ENCODE data around the gene OXLD1.

DNA sequence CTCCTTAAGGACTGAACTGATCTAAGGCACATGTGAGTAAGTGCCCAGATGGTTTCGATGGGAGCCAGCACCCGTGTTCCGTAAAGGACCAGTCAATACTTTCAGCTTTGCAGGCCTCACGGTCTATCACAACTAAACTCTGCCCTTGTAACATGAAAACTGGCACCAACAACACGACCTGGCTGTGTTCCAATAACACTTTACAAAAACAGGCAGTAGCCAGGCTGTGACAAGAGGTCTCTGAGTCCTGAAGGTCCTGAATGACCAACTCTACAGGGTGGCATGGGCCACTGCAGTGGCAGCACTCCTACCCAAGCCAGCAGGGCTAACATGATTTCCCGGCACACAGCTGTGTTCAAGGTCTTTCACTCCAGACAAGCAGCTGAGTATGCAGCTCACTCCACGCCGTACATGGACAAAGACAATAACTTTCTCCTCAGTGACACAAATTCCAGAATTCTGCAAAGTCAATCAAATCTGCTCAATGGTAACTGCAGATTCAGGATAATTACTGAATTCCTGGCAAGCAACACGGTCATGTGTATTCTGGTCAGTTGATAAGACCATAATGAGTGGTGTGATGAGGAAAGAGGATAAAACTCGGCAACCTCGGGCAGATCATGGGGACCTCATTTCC is 44.8 kb downstream of the OXLD1 start:
- TF ChIP-seq CTCF (IDR thresholded peaks at IDR 0.05) (no peak), POLR2A (IDR thresholded peaks at IDR 0.05) (no peak)

Measured in uterus (tissue), 2 donors.